HG03432 (cell line): Measurements from ENCODE around the gene GNB4.

Source experiments
- ATAC-seq: cut with Tn5 transposase; IDR thresholded peaks from one replicate; pipeline ENCODE4 v1.9.1; 2021; ENCODE audit warnings: mild to moderate bottlenecking, moderate library complexity; ENCODE audit not compliant: unreplicated experiment

The GNB4 gene

GRCh38 chr3:179451265-179452175 is at the start of gene GNB4:
GNB4 (minus strand) TSS chr3:179451470; CDS start chr3:179426200, 25,270 bp downstream.
- peak; percentile 89 for ATAC-seq

DNA sequence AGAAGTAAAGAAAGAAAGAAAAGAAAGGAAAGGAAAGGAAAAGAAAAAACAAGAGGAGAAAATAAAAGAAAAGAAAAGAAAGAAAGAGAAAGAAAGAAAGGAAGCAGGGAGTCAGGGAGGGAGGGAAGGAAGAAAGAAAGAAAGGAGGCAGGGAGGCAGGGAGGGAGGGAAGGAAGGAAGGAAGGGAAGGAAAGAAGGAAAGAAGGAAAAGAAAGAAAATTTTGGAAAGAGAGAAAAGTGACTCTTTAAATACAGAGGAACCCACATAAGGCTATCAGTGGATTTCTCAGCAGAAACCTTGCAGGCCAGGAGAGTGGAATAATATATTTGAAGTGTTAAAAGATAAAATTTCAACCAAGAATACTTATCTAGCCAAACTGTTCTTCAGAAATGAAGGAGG is 44.2 kb upstream of the GNB4 start:
- no peak for ATAC-seq

DNA sequence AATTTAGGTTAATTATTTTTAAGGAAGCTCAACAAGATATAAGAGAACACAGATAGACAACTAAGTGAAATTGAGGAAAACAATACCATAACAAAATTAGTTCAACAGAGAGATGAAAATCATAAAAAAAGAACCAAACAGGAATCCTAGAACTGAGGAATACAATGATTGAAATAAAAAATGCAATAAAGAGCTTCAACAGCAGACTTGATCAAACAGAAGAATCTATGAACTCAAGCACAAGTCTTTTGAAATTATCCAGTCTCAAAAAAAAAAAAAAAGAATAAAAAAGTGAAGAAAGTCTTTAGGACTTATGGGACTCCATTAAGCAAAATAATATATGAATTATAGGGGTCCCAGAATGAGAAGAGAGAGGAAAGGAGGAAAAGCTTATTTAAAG is 42.0 kb upstream of the GNB4 start:
- no peak for ATAC-seq

- ATAC-seq, result no peak
These were observed 36.9 kb upstream of the GNB4 start for GRCh38 chr3:179488213-179488612.

- no peak for ATAC-seq
These were observed 35.5 kb upstream of the GNB4 start for GRCh38 chr3:179486806-179487205.

GRCh38 chr3:179482857-179483256 is 31.6 kb upstream of the GNB4 start:
- no peak for ATAC-seq

DNA sequence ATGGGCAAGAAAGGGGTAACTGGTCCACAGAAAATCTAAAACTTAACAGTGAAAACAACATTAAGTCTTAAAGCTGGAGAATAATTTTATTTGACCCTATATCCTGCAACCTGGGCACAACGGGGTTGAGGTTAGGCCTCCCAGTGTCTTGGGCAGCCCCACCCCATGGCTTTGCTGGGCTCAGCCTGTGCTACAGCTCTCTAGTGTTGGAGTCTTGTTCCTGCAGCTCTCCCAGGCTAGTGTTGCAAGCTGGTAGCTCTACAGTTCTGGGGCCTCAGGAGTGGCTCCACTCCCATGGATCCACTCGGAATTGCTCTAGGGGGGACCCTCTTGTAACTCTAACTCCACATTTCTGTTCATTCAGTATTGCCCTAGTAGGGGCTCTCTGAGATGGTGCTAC is 24.9 kb upstream of the GNB4 start:
- no peak for ATAC-seq

GRCh38 chr3:179474480-179474879 is 23.2 kb upstream of the GNB4 start:
- ATAC-seq, result no peak

GRCh38 chr3:179473565-179473964 is 22.3 kb upstream of the GNB4 start:
- ATAC-seq, result no peak

DNA sequence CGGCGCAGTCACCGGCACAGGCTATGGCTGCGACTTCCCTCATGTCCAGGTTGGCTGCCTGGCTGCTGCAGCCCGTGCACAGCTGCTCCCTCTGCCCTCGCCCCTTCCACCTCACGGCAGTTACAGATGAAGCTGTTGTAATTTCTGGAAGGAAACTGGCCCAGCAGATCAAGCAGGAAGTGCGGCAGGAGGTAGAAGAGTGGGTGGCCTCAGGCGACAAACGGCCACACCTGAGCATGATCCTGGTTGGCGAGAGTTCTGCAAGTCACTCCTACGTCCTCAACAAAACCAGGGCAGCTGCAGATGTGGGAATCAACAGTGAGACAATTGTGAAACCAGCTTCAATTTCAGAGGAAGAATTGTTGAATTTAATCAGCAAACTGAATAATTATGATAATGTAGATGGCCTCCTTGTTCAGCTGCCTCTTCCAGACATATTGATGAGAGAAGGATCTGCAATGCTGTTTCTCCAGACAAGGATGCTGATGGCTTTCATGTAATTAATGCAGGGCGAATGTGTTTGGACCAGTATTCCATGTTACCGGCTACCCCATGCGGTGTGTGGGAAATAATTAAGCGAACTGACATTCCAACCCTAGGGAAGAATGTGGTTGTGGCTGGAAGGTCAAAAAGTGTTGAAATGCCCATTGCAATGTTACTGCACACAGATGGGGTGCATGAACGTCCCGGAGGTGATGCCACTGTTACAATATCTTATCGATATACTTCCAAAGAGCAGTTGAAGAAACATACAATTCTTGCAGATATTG is 13.2 kb upstream of the GNB4 start:
- peak; percentile 75 for ATAC-seq

DNA sequence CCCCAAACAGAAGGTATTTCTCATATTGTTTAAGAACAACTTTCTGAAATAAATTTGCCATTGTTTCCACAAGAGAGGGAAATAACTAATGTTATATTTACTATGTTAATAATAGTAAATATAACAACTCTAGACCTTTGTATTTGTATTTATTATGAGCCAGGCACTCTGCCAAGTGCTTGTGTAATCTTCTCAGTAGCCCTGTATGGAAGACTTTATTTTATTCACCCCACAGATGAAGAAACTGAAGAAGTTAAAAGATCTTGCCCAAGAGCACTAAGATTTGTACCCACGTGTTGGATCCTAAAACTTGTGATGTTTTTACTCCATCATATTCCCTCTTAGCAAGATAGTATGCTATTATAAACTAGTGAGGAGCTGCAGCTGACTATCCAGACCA is 12.0 kb upstream of the GNB4 start:
- no peak for ATAC-seq

DNA sequence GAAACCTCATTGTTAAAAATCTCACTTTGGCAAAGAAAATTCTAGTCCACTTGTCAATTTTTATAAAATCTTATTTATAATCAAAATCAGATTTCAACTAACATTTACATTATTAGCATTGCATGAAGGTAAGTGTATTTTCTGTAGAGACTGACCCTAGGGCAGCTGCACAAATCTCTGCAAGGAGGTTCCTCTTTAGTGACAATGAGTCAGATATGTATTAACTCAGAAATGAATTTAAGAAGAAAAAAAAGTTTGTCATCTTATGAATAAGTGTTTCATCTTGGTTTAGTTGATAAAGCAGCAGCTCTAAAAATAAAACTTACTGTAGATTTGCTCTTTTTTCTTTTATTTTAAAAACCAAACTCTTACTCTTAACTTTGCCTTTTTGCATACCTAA is 9.0 kb upstream of the GNB4 start:
- ATAC-seq, result no peak

GRCh38 chr3:179455954-179456353 is 4.7 kb upstream of the GNB4 start:
- ATAC-seq, result no peak

DNA sequence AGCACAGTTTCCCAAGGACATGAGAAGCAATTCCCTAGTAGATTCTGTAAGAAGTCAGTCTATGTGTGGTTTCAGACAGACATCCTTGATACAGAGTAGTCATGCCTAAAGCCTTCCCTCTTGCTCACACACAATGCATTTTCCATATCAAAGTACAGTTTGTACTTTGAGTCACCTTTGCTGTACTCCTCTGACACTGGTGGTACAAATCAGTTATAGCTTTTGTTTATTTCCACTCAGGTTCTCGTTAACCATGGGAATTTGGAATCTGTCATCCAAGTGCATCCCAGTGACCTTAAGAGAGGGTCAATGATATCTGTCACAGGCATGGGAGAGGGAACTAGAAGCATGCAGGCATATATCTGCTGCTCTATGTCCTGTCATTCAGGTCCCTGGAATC is 3.6 kb upstream of the GNB4 start:
- ATAC-seq, result no peak

DNA sequence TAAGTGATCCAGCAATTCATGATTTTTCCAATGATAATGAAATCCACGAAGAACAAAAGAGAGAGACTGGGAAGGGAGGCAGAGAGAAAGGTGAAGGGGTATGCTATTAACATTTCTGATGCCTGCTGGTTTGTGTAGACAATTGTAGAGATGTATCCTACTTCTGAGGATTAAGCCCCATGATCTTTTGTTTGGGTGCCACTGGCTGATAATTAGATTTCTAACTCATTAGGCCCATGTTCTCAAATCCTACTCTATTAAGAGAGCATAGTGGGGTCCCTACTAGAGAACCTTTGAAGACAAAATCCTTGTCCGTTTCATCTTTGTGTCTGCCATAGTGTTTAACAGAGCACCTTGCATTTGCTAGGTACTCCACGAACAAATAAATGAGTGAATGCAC is 2.7 kb upstream of the GNB4 start:
- no peak for ATAC-seq

DNA sequence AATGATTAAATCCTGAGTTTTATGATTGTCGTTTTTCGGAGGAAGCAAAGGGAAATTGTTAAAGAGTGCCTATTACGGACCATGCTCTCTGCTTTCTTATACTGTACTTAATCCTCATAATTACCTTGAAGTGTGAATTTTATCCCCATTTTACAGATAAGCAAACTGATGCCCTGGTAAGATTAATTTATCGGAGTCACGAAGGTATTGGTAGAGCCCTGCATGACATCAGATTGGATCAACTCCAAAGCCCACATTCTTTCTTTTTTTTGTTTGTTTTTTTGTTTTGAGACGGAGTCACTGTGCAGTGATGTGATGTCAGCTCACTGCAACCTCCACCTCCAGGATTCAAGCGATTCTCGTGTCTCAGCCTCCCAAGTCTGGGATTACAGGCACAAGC is 1.6 kb upstream of the GNB4 start:
- no peak for ATAC-seq

GRCh38 chr3:179452176-179452564 is 900 bp upstream of the GNB4 start:
- ATAC-seq, result no peak

- ATAC-seq, result peak; percentile 51
These were observed 387 bp downstream of the GNB4 start for GRCh38 chr3:179450901-179451264.

DNA sequence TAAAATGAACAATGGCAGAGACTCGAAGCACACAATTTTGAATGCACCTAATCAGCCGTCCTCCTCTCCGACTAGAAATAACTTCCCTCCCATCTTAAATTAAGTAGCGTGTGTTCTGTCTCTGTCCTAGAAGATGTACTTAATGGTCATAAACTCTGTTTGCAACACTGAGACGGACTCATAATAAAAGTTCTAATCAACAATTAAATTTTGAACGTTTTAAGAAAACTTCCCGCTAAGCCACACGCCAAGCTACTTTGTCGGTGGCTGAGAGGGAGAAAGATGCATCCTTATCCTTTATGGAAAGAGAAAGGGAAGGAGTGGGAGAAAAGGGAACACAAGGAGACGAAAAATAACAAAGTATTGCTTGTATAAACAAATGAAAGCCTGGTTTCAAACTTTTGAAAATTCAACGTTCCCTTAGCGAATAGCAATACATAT is 989 bp downstream of the GNB4 start:
- ATAC-seq, result no peak

DNA sequence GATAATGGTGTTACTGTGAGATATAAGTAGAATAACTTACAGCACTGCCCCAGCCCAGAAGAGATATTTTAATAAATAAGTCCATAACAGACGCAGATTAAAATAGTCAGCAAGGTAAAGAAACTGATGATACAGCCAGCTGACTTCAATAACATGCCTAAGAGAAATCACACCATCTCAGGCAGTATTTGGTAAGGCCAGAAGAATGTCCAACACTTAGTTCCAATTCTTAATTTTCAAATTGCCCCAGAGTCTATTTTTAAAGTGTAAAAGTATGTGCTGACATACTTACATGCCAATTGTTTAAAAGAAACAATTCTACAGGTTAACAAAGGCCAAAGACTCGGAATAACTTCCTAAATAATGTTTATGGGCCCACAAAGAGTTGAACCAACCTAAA is 1.6 kb downstream of the GNB4 start:
- ATAC-seq, result no peak

GRCh38 chr3:179447251-179447650 is 4.0 kb downstream of the GNB4 start:
- ATAC-seq, result no peak

GRCh38 chr3:179446501-179446900 is 4.8 kb downstream of the GNB4 start:
- ATAC-seq, result no peak
